Mammary epithelial cell (primary cell): ENCODE data around the gene ARPP21.

Source experiments
- EZH2 ChIP-seq: IDR thresholded peaks from 2 replicates; pipeline ENCODE4 v1.6.1; 2012; ENCODE audit warnings: low read length, inconsistent platforms, borderline replicate concordance
- TF ChIP-seq, protein P1 (sequence below), 2 donors: IDR thresholded peaks in 1 of 2; conservative IDR thresholded peaks in 1 of 2; 2 replicates each; pipeline ENCODE4 v1.5.1; 2011 to 2012; ENCODE audit warnings: inconsistent platforms in 2 of 2, low read length in 2 of 2, mild to moderate bottlenecking in 2 of 2, control low read depth in 1 of 2, low read depth in 1 of 2; ENCODE audit not compliant: insufficient read depth in 1 of 2; ENCODE audit errors: extremely low read depth in 1 of 2

DNA sequence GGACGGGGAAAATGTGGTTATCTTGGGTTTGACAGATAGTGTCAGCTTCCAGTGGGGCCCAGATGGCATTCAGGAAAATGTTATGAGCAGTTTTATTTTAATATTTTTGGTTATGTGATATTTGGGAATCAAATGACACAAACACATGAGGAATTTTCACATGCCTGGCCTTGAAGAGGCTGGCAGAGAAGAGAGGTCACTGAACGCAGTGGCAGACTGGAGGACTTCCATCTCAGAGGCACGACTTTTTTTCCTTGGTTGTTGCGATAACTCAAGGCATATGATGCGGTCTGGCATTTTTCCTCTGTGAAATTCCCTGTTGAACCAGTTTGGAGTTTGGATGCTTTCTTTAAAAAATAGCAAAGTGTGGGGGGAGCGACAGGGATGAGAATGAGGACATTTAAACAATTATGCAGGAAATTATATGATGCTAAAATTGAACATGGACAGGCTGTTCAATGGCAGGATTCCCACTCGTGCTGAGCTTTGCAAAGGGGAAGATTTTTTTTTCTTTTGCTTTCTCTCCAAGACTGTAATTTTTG lies 36.9 kb upstream of the ARPP21 start:
- no peak for TF ChIP-seq EZH2
- TF ChIP-seq, protein P1, sequence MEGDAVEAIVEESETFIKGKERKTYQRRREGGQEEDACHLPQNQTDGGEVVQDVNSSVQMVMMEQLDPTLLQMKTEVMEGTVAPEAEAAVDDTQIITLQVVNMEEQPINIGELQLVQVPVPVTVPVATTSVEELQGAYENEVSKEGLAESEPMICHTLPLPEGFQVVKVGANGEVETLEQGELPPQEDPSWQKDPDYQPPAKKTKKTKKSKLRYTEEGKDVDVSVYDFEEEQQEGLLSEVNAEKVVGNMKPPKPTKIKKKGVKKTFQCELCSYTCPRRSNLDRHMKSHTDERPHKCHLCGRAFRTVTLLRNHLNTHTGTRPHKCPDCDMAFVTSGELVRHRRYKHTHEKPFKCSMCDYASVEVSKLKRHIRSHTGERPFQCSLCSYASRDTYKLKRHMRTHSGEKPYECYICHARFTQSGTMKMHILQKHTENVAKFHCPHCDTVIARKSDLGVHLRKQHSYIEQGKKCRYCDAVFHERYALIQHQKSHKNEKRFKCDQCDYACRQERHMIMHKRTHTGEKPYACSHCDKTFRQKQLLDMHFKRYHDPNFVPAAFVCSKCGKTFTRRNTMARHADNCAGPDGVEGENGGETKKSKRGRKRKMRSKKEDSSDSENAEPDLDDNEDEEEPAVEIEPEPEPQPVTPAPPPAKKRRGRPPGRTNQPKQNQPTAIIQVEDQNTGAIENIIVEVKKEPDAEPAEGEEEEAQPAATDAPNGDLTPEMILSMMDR (conservative IDR thresholded peaks at IDR 0.05 in 1 of 2, IDR thresholded peaks at IDR 0.05 in 1 of 2; ENCODE audit: extremely low read depth in 1 of 2, insufficient read depth in 1 of 2, low read depth in 1 of 2, low read length in 2 of 2), result no peak
